ENCODE results near the gene SLC27A5. TPM values are rescaled to one million over a fixed set of nuclear protein-coding genes. Genes with fewer than 3 reads are reported as not detected.

The SLC27A5 gene, protein sequence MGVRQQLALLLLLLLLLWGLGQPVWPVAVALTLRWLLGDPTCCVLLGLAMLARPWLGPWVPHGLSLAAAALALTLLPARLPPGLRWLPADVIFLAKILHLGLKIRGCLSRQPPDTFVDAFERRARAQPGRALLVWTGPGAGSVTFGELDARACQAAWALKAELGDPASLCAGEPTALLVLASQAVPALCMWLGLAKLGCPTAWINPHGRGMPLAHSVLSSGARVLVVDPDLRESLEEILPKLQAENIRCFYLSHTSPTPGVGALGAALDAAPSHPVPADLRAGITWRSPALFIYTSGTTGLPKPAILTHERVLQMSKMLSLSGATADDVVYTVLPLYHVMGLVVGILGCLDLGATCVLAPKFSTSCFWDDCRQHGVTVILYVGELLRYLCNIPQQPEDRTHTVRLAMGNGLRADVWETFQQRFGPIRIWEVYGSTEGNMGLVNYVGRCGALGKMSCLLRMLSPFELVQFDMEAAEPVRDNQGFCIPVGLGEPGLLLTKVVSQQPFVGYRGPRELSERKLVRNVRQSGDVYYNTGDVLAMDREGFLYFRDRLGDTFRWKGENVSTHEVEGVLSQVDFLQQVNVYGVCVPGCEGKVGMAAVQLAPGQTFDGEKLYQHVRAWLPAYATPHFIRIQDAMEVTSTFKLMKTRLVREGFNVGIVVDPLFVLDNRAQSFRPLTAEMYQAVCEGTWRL
- total RNA-seq: 10 to 100 TPM; 23.4 to 28.0 TPM

DNA sequence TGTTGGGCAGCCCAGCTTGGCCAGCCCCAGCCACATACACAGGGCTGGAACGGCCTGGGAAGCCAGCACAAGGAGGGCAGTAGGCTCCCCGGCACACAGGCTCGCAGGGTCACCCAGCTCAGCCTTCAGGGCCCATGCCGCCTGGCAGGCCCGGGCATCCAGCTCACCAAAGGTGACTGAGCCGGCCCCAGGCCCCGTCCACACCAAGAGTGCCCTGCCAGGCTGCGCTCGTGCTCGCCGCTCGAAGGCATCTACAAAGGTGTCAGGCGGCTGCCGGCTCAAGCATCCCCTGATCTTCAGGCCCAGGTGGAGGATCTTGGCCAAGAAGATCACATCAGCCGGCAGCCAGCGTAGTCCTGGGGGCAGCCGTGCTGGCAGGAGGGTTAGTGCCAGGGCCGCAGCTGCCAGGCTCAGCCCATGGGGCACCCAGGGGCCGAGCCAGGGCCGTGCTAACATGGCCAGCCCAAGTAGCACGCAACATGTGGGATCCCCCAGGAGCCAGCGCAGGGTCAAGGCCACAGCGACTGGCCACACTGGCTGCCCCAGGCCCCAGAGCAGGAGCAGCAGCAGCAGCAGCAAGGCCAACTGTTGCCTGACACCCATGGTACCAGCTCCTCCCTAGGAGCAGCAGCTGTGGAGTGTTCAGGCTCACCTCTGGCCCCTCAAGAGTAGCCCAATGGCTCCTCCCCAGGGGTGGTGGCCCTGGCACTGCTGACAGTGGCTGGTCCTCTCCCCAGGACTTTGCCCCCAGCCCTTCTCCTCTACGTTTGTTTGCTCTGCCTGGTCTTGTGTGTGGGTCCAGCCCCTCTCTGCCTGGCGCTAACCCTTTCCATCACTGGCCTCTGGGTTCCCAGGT lies at the start of gene SLC27A5:
Gene SLC27A5, minus strand, starts transcription at position 640 of the 856 bp plus-strand sequence. Its CDS starts 37 bp downstream, at position 603.
- H3K4me1 Mint-ChIP-seq: peaks cover 16% of the 10 kb centered on the region
- H3K27me3 Mint-ChIP-seq: no peaks in the 10 kb centered on the region
- H3K9me3 Mint-ChIP-seq: peaks cover 9% of the 10 kb centered on the region
- peaks cover 28% of the 10 kb centered on the region for H3K36me3 Mint-ChIP-seq
- DNase-seq: no peak
- no peak within 1 kb of the TSS for H3K4me3 Mint-ChIP-seq
- peak within 1 kb of the TSS; percentile 91 for H3K27ac Mint-ChIP-seq

DNA sequence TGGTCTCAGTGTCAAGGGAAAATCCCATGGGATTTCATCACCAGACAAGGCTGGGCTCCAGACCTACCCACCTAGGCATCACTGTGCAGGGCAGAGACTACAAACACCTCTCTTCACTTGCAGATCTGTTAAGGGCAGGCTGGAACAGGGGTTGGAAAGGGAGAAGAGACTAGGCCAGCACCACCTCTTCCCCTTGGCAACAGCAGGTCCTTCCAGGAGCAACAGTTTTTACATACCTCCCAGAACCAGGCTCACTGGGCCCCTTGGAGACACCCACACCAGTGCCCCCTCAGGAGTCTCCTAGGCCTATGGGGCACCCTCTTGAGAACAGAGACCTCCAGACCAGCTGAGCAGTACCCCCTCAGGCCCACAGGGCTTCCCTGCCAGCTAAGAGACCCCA lies 49.1 kb upstream of the SLC27A5 start:
- H3K36me3 Mint-ChIP-seq: peaks cover 53% of the 10 kb centered on the region
- no peaks in the 10 kb centered on the region for H3K27me3 Mint-ChIP-seq
- peaks cover 45% of the 10 kb centered on the region for H3K4me1 Mint-ChIP-seq
- peak overlapping the region; percentile 76 for H3K4me3 Mint-ChIP-seq
- H3K9me3 Mint-ChIP-seq: no peaks in the 10 kb centered on the region
- H3K27ac Mint-ChIP-seq: peak overlapping the region; percentile 20
- DNase-seq: no peak

DNA sequence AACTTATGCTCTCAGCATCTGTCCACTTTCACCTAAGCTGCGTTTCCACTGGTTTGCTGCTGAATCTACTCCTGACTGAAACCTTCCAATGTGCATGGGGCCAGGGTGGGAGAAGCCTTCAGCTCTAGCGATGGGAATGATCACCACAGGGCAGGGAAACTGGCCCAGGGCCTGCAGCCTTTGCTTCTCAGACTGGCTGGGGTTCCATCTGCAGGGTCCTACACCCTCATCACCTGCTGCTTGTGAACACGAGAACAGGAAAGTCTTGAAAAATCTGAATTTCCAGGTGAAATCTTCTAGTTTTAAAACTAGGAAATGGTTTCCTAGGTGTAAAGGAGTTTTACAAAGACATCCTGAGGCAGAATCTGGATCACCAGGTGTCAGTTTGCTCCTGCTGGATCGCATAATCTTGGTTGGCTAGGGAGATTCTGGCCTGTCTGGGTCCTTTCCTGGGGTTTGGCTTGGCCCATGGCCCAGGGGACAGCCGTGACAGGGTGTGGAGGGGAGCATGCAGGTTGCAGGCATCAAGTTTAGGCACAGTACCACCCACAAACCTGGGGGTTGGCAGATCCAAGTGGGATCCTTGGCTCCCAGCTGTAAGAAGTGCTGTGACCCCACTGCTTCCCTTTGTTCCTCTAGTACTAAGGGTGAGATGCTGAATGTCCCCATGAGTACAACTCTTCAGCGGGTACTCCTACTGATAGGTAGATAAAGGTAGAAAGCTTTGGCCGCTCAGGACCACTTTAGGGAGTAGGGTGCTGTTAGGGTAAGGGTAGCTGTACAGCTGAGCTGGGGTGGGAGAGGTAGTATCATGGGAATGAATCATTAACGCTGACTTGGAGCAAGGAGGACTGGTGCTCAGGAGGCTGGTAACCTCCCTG lies 48.5 kb upstream of the SLC27A5 start:
- H3K4me1 Mint-ChIP-seq: peaks cover 48% of the 10 kb centered on the region

DNA sequence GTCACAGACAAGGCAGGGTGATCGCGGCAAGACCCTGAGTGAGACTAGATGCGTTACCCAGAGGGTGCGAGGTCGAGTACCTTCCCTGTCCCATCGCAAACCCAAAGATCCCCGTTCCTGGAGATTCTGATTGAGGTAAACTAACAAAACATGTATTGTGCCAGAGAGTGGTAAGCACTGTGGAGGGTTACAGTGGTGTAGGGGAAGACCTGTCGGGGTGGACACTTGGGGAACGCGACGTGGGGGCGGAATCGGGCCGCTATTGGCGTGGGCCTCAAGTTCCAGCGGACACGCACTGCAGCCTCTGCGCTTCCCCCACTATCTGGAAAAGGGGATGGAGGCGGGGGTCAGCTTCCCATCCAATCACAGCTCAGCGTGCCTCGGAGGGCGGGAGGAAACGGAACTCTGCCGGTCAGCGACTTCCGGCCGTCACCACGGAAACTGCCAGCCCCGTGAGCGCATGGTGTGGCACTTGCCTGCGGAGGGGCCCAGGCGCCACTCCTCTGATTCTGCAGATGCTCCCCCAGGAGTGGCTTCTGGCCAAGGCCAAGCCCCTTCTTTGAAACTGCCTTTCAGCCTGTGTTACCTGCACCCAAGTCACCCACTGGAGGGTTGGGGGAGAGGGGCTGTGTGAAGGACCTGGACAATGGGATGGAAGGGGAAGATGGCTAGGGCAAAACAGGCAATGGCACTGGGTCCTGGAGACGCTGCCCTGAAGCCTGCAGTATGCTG lies 47.6 kb upstream of the SLC27A5 start:
- peaks cover 50% of the 10 kb centered on the region for H3K4me1 Mint-ChIP-seq
- H3K27me3 Mint-ChIP-seq: no peaks in the 10 kb centered on the region
- peak overlapping the region; percentile 99 for H3K4me3 Mint-ChIP-seq
- peaks cover 59% of the 10 kb centered on the region for H3K36me3 Mint-ChIP-seq
- peak overlapping the region; percentile 100 for H3K27ac Mint-ChIP-seq
- no peaks in the 10 kb centered on the region for H3K9me3 Mint-ChIP-seq
- peak; percentile 80 for DNase-seq

More for the DNA sequence above, 48.5 kb upstream of the SLC27A5 start:
- no peak for DNase-seq
- Mint-ChIP-seq H3K27me3 (no peaks in the 10 kb centered on the region), H3K4me3 (peak overlapping the region; percentile 99), H3K27ac (peak overlapping the region; percentile 100), H3K9me3 (no peaks in the 10 kb centered on the region), H3K36me3 (peaks cover 53% of the 10 kb centered on the region)

DNA sequence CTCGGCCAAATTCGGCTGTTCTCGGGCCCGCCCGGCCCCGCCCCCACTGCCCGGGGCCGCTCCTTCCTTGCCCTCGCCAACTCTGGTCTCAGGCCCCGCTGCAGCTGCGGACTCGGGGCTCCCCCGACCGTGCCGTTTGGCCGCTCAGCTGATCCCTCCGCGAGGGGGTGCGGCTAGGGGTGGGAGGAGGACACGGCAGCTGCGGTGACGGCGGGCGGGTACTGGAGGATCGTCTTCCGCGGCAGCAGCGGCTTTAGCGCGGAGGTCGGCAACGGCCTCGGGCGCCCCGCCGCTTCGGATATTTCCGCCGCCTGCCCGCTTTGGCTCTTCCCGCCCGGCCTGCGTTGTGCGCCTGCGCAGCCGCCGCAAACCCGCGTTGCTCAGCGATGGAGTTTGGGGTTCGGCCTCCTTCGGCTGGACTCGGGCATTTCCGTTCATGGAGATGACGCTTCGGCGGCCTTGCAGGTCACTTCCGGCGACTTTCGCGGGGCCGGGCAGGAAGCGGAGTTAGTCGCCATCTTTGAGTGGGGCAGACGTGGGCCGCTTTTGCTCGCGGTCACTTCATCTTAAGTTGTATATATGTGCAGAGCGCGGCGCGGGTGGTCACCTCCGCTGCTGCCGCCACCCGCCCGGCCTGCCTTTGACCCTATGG lies 47.0 kb upstream of the SLC27A5 start:
- peak; percentile 100 for DNase-seq
- H3K36me3 Mint-ChIP-seq: peaks cover 63% of the 10 kb centered on the region
- H3K27me3 Mint-ChIP-seq: no peaks in the 10 kb centered on the region
- peak overlapping the region; percentile 99 for H3K4me3 Mint-ChIP-seq
- peaks cover 49% of the 10 kb centered on the region for H3K4me1 Mint-ChIP-seq
- no peaks in the 10 kb centered on the region for H3K9me3 Mint-ChIP-seq
- peak overlapping the region; percentile 100 for H3K27ac Mint-ChIP-seq

DNA sequence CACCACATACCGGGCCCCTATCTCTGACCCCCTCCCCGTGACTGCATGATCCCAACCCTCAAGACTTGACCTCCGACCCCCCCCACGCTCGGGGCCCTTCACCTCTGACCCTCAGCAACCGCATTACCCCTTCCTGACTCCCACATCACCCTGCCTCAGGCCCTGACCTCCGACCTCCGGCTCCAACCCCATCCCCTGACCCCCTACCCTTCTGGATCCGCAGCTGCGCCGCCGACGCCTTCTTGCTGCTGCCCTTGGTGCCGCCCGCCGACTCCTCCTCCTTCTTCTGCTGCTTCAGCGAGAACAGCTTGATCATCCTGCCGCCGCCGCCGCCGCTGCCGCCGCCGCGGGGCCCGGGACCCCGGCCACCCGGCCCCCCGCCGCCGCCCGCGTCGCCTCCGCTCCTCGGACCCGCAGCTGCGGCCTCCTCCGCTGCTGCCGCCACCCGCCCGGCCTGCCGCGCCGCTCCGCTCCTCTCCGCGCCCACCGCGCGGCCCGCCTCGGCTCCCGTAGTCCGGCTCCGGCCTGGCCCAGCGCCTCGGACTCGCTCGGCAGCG lies 46.4 kb upstream of the SLC27A5 start, which contains the start of gene UBE2M:
Gene UBE2M, minus strand, starts transcription at position 546 of the 557 bp plus-strand sequence. Its CDS starts 230 bp downstream, at position 316.
- peaks cover 60% of the 10 kb centered on the region for H3K36me3 Mint-ChIP-seq
- no peaks in the 10 kb centered on the region for H3K9me3 Mint-ChIP-seq
- no peak for DNase-seq
- H3K4me1 Mint-ChIP-seq: peaks cover 45% of the 10 kb centered on the region
- peak within 1 kb of the TSS; percentile 99 for H3K4me3 Mint-ChIP-seq
- peak within 1 kb of the TSS; percentile 100 for H3K27ac Mint-ChIP-seq
- H3K27me3 Mint-ChIP-seq: no peaks in the 10 kb centered on the region

DNA sequence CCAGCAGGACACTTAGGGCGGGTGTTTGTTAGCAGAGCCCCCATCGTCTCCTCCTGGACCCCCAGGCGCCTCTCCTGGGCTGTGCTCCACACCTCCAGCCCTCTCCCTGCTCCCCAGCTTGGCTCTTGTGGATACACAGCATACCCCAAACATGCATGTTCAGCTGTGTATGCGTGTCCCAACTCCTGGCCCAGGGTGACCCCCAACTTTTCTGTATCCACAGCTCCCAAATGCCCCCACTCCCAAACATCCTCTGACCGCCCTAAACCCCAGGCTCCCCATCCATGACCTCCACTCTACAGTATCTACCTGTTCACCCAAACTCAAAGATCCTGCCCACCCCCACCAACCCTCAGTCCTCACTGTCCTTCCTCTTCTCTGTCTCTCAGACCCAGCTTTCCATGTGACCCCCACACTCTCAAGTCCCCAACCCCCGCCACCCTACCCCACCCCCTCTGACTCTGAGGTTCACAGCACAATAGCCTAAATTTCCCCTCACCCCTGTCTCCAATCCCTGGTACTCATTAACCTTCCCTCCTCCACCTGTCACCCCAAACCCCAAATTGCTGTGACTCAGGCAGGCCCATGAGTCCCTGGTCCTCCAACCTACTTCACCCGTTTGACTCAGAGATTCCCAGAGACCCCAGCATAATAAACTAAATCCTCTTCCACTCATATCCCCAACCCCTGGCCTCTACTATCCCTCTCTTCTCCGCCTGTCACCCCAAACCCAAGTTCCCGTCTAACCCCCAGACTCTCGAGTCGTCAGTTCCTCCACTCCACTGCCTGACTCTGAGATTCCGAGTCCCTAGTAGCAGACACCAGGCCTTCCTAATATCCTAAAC lies 45.7 kb upstream of the SLC27A5 start:
- H3K9me3 Mint-ChIP-seq: no peaks in the 10 kb centered on the region
- peak overlapping the region; percentile 98 for H3K27ac Mint-ChIP-seq
- H3K4me3 Mint-ChIP-seq: peak overlapping the region; percentile 99
- peaks cover 48% of the 10 kb centered on the region for H3K4me1 Mint-ChIP-seq
- no peak for DNase-seq
- H3K36me3 Mint-ChIP-seq: peaks cover 65% of the 10 kb centered on the region
- H3K27me3 Mint-ChIP-seq: no peaks in the 10 kb centered on the region

DNA sequence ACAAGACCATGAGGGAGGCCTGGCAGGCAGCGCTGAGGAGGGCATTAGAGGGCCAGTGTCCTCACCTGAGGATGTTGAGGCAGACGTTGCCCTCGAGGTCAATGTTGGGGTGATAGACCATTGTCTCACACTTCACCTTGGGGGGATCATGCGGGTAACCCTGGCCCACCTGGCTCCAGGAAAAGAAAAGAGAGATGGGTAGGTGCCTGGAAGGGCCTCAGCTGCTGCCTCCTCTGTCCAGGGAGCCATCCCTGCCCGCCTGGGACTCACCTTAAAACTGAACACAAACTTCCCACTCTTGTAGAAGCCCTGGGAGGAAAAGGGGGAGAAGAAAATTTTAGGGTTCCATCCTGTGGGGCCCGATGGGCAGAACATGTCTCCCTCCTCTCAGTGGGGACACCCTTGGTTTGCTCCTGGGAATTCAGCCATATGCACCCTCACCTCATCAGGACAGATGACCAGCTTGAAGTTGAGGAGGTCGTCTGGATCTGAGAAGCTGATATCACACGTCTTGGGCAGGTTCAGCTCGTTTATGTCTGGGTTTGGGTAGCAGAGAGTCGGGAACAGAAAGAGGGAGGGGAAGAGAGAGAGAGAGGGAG lies 44.9 kb upstream of the SLC27A5 start:
- H3K27me3 Mint-ChIP-seq: no peaks in the 10 kb centered on the region
- no peaks in the 10 kb centered on the region for H3K9me3 Mint-ChIP-seq
- H3K4me3 Mint-ChIP-seq: peak overlapping the region; percentile 99
- peaks cover 47% of the 10 kb centered on the region for H3K4me1 Mint-ChIP-seq
- no peak for DNase-seq
- H3K36me3 Mint-ChIP-seq: peaks cover 66% of the 10 kb centered on the region
- peak overlapping the region; percentile 98 for H3K27ac Mint-ChIP-seq

DNA sequence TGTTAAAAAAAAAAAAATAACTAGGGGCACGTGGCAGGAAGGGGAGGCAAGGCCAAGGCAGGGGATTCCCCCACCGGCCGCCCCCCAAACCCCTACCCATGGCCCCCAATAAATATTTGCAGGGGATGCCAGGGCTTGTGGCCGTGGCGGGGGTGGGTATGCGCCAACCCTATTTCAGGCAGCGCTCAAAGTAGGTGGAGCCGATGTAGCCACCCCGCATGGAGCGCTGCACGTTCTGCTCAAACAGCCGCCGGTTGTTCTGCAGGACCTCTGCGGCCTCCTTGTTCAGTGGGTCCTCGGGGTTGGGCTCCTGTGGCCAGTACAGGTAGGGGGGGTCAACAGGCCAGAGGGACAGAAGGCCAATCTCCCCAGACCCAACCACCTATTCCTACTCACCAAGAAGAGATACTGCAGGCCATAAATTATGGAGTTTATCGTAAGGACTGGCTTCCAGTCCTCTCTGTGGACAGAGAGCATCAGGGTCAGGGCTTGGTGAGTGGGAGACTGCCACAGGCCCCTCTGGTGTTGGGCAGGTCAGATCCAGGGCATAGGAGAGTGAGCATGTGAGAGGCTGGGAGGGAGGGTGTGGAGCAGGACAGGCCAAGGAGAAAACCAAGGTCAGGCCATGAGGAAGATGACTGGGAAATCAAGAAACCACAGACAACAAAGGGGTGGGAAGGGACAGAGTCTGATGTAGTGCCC lies 44.3 kb upstream of the SLC27A5 start:
- peak overlapping the region; percentile 99 for H3K4me3 Mint-ChIP-seq
- peaks cover 64% of the 10 kb centered on the region for H3K36me3 Mint-ChIP-seq
- H3K4me1 Mint-ChIP-seq: peaks cover 41% of the 10 kb centered on the region
- no peaks in the 10 kb centered on the region for H3K9me3 Mint-ChIP-seq
- H3K27ac Mint-ChIP-seq: peak overlapping the region; percentile 98
- H3K27me3 Mint-ChIP-seq: no peaks in the 10 kb centered on the region
- DNase-seq: no peak

DNA sequence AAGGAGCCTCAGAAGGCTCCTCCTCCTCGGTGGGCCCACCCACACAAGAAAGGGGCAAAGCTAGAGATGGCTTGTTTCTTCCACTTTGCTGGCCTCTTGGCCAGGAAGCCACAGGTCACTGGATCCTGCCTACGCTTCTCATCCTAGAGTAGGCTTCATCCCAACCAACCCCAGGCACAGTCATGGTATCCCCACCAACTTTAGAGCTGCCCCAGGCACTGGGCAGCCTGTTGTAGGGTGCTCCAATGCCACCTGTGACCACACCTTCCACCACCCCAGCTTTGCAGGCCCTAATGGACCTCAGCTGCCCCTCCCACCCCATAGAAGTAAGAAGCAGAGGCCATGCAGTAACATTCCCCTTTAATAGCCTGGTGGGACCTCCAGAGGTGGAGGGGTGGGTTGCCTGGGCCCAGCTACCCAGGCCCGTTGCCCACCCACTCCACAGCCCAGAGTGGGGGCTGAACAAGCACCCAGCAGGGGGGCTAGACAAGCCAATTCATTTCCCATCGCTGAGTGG lies 43.6 kb upstream of the SLC27A5 start:
- Mint-ChIP-seq H3K27me3 (no peaks in the 10 kb centered on the region), H3K27ac (peak overlapping the region; percentile 89), H3K4me1 (peaks cover 37% of the 10 kb centered on the region), H3K9me3 (no peaks in the 10 kb centered on the region), H3K4me3 (peak overlapping the region; percentile 86), H3K36me3 (peaks cover 67% of the 10 kb centered on the region)
- no peak for DNase-seq
